ENCODE data around the gene AGPS.

- TF ChIP-seq CTCF (IDR thresholded peaks at IDR 0.05) (no peak), EZH2 (IDR thresholded peaks at IDR 0.05; ENCODE audit: borderline replicate concordance, insufficient read depth, low read depth, low read length, poor library complexity, severe bottlenecking) (no peak)
Measured at GRCh38 chr2:177574356-177574755, 181.8 kb downstream of the AGPS start.

Data from B cell (primary cell).